CD4-positive, CD25-positive, alpha-beta regulatory T cell (primary cell): ENCODE data around the gene PSMB7. TPM values are rescaled to one million over a fixed set of nuclear protein-coding genes. Genes with fewer than 3 reads are reported as not detected.

Experiments
- ATAC-seq, 2 donors: fragments of 150-1000 bp; cut with Tn5 transposase; one replicate each; pipeline ENCODE4 v1.10.0; 2021; ENCODE audit warnings: low read depth in 2 of 2, moderate number of reproducible peaks in 2 of 2, moderate library complexity in 1 of 2
- DNase-seq, 3 donors: peaks; one replicate each; pipeline versions ENCODE4 v3.0.0 to v3.0.0-alpha.2; 2012 to 2022; ENCODE audit warnings: mixed read lengths in 1 of 3
- H3K27ac ChIP-seq: one replicate; pipeline ENCODE4 v1.7.0; 2013; ENCODE audit warnings: mild to moderate bottlenecking, low read length; ENCODE audit not compliant: insufficient read depth, poor library complexity, severe bottlenecking
- H3K27me3 ChIP-seq: one replicate; pipeline ENCODE4 v1.7.0; 2013; ENCODE audit warnings: low read length; ENCODE audit not compliant: control insufficient read depth, insufficient read depth
- H3K36me3 ChIP-seq: one replicate; pipeline ENCODE4 v1.7.0; 2013; ENCODE audit warnings: mild to moderate bottlenecking, low read length, moderate library complexity; ENCODE audit not compliant: control insufficient read depth, insufficient read depth
- H3K4me1 ChIP-seq: 2 replicates; pipeline ENCODE4 v1.7.0; 2013; ENCODE audit warnings: mild to moderate bottlenecking, low read length; ENCODE audit not compliant: insufficient read depth, control insufficient read depth, poor library complexity, severe bottlenecking
- H3K4me3 ChIP-seq: one replicate; pipeline ENCODE4 v1.7.0; 2013; ENCODE audit warnings: low read depth, mild to moderate bottlenecking, low read length, moderate library complexity
- H3K9me3 ChIP-seq, 2 experiments: 1 replicate in 1 of 2; 2 replicates in 1 of 2; pipeline ENCODE4 v1.7.0; 2013; ENCODE audit warnings: low read length in 2 of 2, mild to moderate bottlenecking in 1 of 2, moderate library complexity in 1 of 2; ENCODE audit not compliant: control insufficient read depth in 2 of 2
- H3K27ac Mint-ChIP-seq, 3 donors: one replicate each; pipeline ENCODE4 v1.8.0; 2020 to 2022; ENCODE audit warnings: mild to moderate bottlenecking in 3 of 3, mixed read lengths in 3 of 3, moderate library complexity in 2 of 3
- H3K27me3 Mint-ChIP-seq: one replicate; pipeline ENCODE4 v1.8.0; 2022; ENCODE audit warnings: mild to moderate bottlenecking, mixed read lengths
- H3K36me3 Mint-ChIP-seq: one replicate; pipeline ENCODE4 v1.8.0; 2020; ENCODE audit warnings: mixed read lengths
- H3K4me1 Mint-ChIP-seq, 4 donors: one replicate each; pipeline ENCODE4 v1.8.0; 2020 to 2022; ENCODE audit warnings: mixed read lengths in 4 of 4, mild to moderate bottlenecking in 1 of 4
- H3K4me3 Mint-ChIP-seq, 4 donors: one replicate each; pipeline ENCODE4 v1.8.0; 2020 to 2022; ENCODE audit warnings: mild to moderate bottlenecking in 4 of 4, mixed read lengths in 4 of 4, moderate library complexity in 3 of 4
- H3K9me3 Mint-ChIP-seq, 7 donors: one replicate each; pipeline ENCODE4 v1.8.0; 2020 to 2022; ENCODE audit warnings: mixed read lengths in 7 of 7, mild to moderate bottlenecking in 3 of 7, moderate library complexity in 2 of 7
- polyA plus RNA-seq, 4 donors: library from polyadenylated mRNA; unstranded; fragments of 300-500 nt; fragmentation: Illumina TruSeq; gene quantifications; one replicate each; pipeline ENCODE4 v1.2.3, GENCODE V29; 2021
- total RNA-seq: library from RNA; stranded (reverse); gene quantifications from one replicate; pipeline ENCODE4 v1.2.3, GENCODE V29; 2022

PSMB7 gene
- total and polyA plus RNA-seq, 5 donors from 2014 or later: 84.2 to 225 (median 186) TPM

DNA sequence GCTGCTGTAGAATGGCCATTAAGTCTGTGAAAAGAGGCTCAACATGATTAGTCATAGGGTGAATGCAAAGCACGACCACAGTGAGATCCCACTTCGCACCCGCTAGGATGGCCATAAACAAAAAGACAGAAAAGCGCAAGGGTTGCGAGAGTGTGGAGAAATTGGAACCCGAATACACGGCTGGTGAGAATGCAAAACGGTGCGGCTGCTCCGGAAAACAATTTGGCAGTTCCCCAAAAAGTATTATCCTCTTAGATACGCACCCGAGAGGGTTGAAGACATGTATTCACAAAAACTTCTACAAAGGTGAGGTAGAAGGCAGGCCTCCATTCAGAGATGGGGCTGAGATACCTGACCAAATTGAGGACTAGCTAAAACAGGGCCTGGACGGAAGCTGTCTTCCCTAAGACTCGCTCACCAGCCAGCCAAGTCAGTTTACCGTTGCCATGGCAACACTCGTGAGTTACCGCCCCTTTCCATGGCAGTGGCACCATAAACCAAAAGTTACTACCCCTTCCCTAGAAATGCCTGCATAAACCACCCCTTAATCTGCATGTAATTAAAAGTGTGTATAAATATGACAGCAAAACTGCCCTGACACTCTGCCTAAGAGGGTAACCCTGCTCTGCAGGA, 726 bp upstream of the PSMB7 start:
- Mint-ChIP-seq H3K4me1 (peaks cover 18 to 35% (median 22%) of the 10 kb centered on the region in 4 donors), H3K9me3 (peaks cover 0 to 3% (median 2%) of the 10 kb centered on the region in 7 donors), H3K27me3 (no peaks in the 10 kb centered on the region), H3K27ac (peak overlapping the region; percentile 48 to 98 (median 94)), H3K36me3 (peaks cover 28% of the 10 kb centered on the region), H3K4me3 (peak overlapping the region; percentile 78 to 99 (median 96))
- no peaks in the 10 kb centered on the region for H3K9me3 ChIP-seq
- DNase-seq (no peak), ATAC-seq (no peak)
- peaks cover 16% of the 10 kb centered on the region for H3K4me1 ChIP-seq
- no peaks in the 10 kb centered on the region for H3K27me3 ChIP-seq
- no peak overlapping the region for H3K27ac ChIP-seq
- H3K36me3 ChIP-seq: peaks cover 32% of the 10 kb centered on the region
- H3K4me3 ChIP-seq: peak overlapping the region; percentile 93

DNA sequence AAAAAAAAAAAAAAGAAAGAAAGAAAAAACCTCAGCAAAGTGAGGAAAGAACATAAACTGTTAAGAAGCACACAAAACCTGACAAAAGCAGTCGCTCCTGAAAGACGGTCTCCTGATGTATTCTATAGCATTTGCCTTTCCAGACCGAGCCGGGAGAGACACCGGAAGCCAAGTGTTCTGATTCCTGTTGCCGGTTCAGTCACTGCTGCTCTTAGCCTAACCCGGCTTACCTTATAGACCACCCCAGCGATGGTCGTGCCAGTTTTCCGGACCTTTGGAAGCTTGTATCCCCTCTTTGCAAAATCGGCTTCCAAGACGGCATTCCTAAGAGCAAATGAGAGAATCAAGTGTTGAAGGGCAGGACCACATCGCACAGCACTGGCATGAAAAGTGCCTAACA, 630 bp downstream of the PSMB7 start:
- H3K4me1 Mint-ChIP-seq: peaks cover 20 to 42% (median 26%) of the 10 kb centered on the region in 4 donors
- H3K4me3 Mint-ChIP-seq: peak overlapping the region; percentile 78 to 99 (median 96)
- peak overlapping the region; percentile 86 to 98 (median 94) for H3K27ac Mint-ChIP-seq
- no peaks in the 10 kb centered on the region for H3K27me3 Mint-ChIP-seq
- Histone ChIP-seq H3K4me1 (peaks cover 17% of the 10 kb centered on the region), H3K27ac (no peak overlapping the region), H3K9me3 (no peaks in the 10 kb centered on the region), H3K36me3 (peaks cover 43% of the 10 kb centered on the region), H3K27me3 (no peaks in the 10 kb centered on the region), H3K4me3 (peak overlapping the region; percentile 93)
- peaks cover 0 to 3% (median 2%) of the 10 kb centered on the region in 7 donors for H3K9me3 Mint-ChIP-seq
- H3K36me3 Mint-ChIP-seq: peaks cover 32% of the 10 kb centered on the region
- DNase-seq (no peak), ATAC-seq (no peak)

DNA sequence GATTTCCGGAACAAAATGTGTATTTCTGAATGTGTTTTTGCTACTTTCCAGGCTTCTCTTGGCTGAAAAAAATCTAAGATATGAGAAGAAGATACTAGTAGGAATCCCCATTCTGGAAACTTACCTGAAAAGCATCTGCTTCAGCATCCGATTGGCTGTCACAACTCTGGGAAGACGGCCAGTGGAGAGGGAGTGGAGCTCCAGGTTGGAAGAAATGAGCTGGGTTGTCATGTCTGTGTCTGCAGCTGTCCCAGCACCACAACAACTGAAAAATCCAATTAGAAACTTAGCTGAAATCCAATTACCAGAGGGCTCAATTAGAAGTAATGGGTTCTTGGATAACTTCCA, 3.0 kb downstream of the PSMB7 start:
- no peaks in the 10 kb centered on the region for H3K27me3 Mint-ChIP-seq
- peaks cover 0 to 3% (median 2%) of the 10 kb centered on the region in 7 donors for H3K9me3 Mint-ChIP-seq
- Histone ChIP-seq H3K27ac (no peak overlapping the region), H3K9me3 (no peaks in the 10 kb centered on the region), H3K4me1 (peaks cover 20% of the 10 kb centered on the region), H3K4me3 (no peak overlapping the region), H3K27me3 (no peaks in the 10 kb centered on the region), H3K36me3 (peaks cover 65% of the 10 kb centered on the region)
- H3K27ac Mint-ChIP-seq: no peak overlapping the region
- H3K36me3 Mint-ChIP-seq: peaks cover 40% of the 10 kb centered on the region
- DNase-seq (no peak), ATAC-seq (no peak)
- peak overlapping the region in 2 of 4 donors; percentile 49 to 68 for H3K4me3 Mint-ChIP-seq
- peaks cover 27 to 58% (median 33%) of the 10 kb centered on the region in 4 donors for H3K4me1 Mint-ChIP-seq

DNA sequence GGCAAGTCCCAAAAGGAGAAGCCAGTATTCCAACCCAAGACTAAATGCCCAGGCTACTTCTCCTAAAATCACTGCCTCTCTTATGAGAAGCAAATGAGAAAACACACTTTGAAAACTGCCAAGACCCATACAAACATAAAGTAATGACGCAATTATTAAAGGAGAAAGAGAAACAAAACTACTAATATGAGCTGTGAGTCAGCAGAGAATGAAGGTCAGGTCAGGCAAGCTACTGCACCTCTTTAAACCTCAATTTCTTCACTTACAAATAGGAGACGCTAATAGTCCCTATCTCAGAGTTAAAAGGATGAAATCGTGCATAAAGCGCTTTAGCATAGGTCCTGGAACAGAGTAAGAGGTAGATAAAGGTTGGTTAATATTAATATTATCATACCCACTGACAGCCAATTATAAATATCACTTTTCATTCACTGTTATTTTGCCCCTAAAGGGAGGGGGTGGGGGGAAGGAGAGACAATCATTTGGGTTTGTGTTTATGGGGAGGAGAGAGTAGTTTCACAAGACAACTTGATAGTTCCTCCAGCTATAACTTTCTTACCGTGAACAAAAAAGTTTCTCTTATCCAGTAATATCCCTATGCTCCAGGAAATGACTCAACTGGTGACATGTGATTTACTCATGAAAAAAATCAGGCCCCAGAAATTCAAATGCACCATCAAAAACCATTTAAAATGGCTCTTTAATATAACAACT, 3.6 kb downstream of the PSMB7 start:
- H3K27ac Mint-ChIP-seq: no peak overlapping the region
- H3K4me1 Mint-ChIP-seq: peaks cover 27 to 62% (median 33%) of the 10 kb centered on the region in 4 donors
- Histone ChIP-seq H3K4me3 (no peak overlapping the region), H3K4me1 (peaks cover 20% of the 10 kb centered on the region), H3K27ac (no peak overlapping the region), H3K36me3 (peaks cover 70% of the 10 kb centered on the region), H3K9me3 (no peaks in the 10 kb centered on the region), H3K27me3 (no peaks in the 10 kb centered on the region)
- ATAC-seq (no peak), DNase-seq (no peak)
- peaks cover 0 to 3% (median 2%) of the 10 kb centered on the region in 7 donors for H3K9me3 Mint-ChIP-seq
- H3K4me3 Mint-ChIP-seq: peak overlapping the region in 2 of 4 donors; percentile 38 to 49
- peaks cover 45% of the 10 kb centered on the region for H3K36me3 Mint-ChIP-seq
- H3K27me3 Mint-ChIP-seq: no peaks in the 10 kb centered on the region

DNA sequence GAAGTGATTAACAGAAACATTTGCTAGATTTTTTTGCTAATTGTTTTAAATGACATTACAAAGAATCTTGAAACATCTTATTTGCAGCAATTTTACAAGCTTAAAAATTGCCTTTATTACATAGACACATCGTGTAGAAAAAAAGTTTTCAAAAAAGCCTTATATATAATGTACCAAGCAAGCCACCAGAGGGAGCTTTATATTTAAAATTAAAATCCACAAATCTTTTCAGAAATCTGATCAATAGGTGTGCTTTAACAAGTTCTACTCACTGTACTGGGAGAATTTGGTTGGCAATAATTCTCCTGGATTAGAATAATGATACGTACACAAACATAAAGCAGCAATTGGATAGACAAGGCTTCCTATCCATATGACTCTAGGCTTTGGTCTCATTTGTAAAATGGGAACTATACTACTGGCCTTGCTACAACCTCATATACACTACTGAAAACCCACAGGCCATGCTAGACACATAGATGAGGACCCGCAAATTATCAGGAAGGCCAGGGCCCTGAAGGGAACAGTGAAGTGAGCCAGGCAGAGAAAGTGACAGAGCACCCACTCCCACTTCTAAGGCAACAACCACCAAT, 4.8 kb downstream of the PSMB7 start:
- Mint-ChIP-seq H3K4me1 (peaks cover 27 to 64% (median 33%) of the 10 kb centered on the region in 4 donors), H3K9me3 (peaks cover 0 to under 1% (median under 1%) of the 10 kb centered on the region in 7 donors), H3K27ac (no peak overlapping the region), H3K36me3 (peaks cover 53% of the 10 kb centered on the region), H3K27me3 (no peaks in the 10 kb centered on the region), H3K4me3 (peak overlapping the region in 1 of 4 donors; percentile 6)
- Histone ChIP-seq H3K36me3 (peaks cover 80% of the 10 kb centered on the region), H3K27ac (no peak overlapping the region), H3K9me3 (no peaks in the 10 kb centered on the region), H3K27me3 (no peaks in the 10 kb centered on the region), H3K4me1 (peaks cover 17% of the 10 kb centered on the region), H3K4me3 (no peak overlapping the region)
- DNase-seq (peak in 1 of 3 donors; percentile 25), ATAC-seq (no peak)

DNA sequence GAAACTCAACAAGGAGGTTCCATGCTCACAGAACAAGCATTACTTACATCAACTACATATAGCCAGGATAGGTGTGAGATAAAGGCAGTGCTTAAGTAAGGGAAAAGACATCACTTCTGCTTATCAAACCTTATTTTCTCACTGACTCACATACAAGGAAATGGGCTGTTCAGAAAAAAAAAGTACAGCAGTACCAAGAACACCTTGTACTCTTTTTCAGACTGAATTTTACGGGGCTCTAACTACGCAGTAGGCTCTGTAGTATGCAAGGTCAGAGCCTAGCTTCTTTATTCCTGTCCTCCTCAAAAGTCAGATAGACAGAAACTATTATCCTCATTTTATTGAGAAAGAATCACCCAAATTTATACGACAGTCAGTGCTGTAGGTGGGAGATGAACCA, 5.8 kb downstream of the PSMB7 start:
- no peaks in the 10 kb centered on the region for H3K9me3 Mint-ChIP-seq
- peaks cover 28 to 59% (median 29%) of the 10 kb centered on the region in 4 donors for H3K4me1 Mint-ChIP-seq
- H3K9me3 ChIP-seq: no peaks in the 10 kb centered on the region
- H3K4me1 ChIP-seq: peaks cover 10% of the 10 kb centered on the region
- DNase-seq (no peak), ATAC-seq (no peak)
- no peaks in the 10 kb centered on the region for H3K27me3 ChIP-seq
- peaks cover 54% of the 10 kb centered on the region for H3K36me3 Mint-ChIP-seq
- H3K27me3 Mint-ChIP-seq: no peaks in the 10 kb centered on the region
- H3K4me3 ChIP-seq: no peak overlapping the region
- no peak overlapping the region for H3K27ac Mint-ChIP-seq
- no peak overlapping the region for H3K27ac ChIP-seq
- peaks cover 88% of the 10 kb centered on the region for H3K36me3 ChIP-seq
- H3K4me3 Mint-ChIP-seq: peak overlapping the region in 1 of 4 donors; percentile 52

DNA sequence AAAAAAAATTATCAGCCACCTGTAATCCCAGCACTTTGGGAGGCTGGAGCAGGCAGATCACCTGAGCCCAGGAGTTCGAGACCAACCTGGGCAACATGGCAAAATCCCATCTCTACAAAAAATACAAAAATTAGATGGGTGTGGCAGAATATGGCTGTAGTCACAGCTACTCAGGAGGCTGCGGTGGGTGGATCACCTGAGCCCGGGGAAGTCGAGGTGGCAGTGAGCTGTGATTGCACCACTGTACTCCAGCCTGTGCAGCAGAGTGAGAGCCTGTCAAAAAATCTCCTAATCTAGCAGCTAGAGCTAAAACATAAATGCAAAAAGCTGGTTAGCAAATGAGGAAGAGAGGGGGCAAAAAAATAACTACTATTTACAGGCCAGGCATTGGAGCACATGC, 12.0 kb downstream of the PSMB7 start:
- no peak for ATAC-seq
- no peaks in the 10 kb centered on the region for H3K9me3 Mint-ChIP-seq
- DNase-seq: no peak
- H3K27ac Mint-ChIP-seq: no peak overlapping the region
- Histone ChIP-seq H3K9me3 (no peaks in the 10 kb centered on the region), H3K27me3 (no peaks in the 10 kb centered on the region), H3K4me3 (no peak overlapping the region), H3K36me3 (peaks cover 81% of the 10 kb centered on the region), H3K4me1 (no peaks in the 10 kb centered on the region), H3K27ac (no peak overlapping the region)
- peaks cover 48% of the 10 kb centered on the region for H3K36me3 Mint-ChIP-seq
- H3K27me3 Mint-ChIP-seq: no peaks in the 10 kb centered on the region
- H3K4me3 Mint-ChIP-seq: no peak overlapping the region
- H3K4me1 Mint-ChIP-seq: peaks cover 21 to 55% (median 28%) of the 10 kb centered on the region in 4 donors
